OCI-LY1 (cell line): ENCODE measurements around the gene PRKCH.

Source experiments
- H2AFZ ChIP-seq: fragments of 200-600 bp; sonication (generic), shearing (Covaris generic); 2 replicates; pipeline ENCODE4 v1.6.0; 2014; ENCODE audit warnings: antibody characterized with exemption, mild to moderate bottlenecking, low read length
- H3F3A ChIP-seq: fragments of 200-600 bp; sonication (generic), shearing (Covaris generic); 2 replicates; pipeline ENCODE4 v1.6.0; 2014; ENCODE audit warnings: mild to moderate bottlenecking, antibody characterized with exemption, low read length, moderate library complexity; ENCODE audit not compliant: insufficient read depth
- H3K27ac ChIP-seq: fragments of 200-600 bp; sonication (generic); 2 replicates; pipeline ENCODE4 v1.5.1; 2014; ENCODE audit warnings: low read length, mixed run types, mild to moderate bottlenecking, low read depth; ENCODE audit not compliant: poor library complexity, severe bottlenecking
- H3K27me3 ChIP-seq: fragments of 200-600 bp; sonication (generic); 2 replicates; pipeline ENCODE4 v1.6.0; 2014; ENCODE audit warnings: antibody characterized with exemption, mild to moderate bottlenecking, low read length, moderate library complexity; ENCODE audit not compliant: insufficient read depth
- H3K36me3 ChIP-seq: fragments of 200-600 bp; sonication (generic); 2 replicates; pipeline ENCODE4 v1.6.1; 2014; ENCODE audit warnings: mild to moderate bottlenecking, antibody characterized with exemption, low read length, moderate library complexity, mixed read lengths; ENCODE audit not compliant: insufficient read depth
- H3K4me1 ChIP-seq: fragments of 200-600 bp; sonication (generic); 2 replicates; pipeline ENCODE4 v1.5.1; 2014; ENCODE audit warnings: mild to moderate bottlenecking, low read length, moderate library complexity; ENCODE audit not compliant: insufficient read depth, severe bottlenecking
- H3K4me2 ChIP-seq: fragments of 200-600 bp; sonication (generic), shearing (Covaris generic); 2 replicates; pipeline ENCODE4 v1.6.1; 2014; ENCODE audit warnings: low read length
- H3K4me3 ChIP-seq: fragments of 200-600 bp; sonication (generic); 2 replicates; pipeline ENCODE4 v1.5.1; 2014; ENCODE audit warnings: low read length, low read depth, mild to moderate bottlenecking, mixed read lengths; ENCODE audit not compliant: poor library complexity, severe bottlenecking
- H3K79me2 ChIP-seq: fragments of 200-600 bp; shearing (Covaris generic); 2 replicates; pipeline ENCODE4 v1.6.1; 2016; ENCODE audit warnings: mixed run types, low read length, mixed read lengths; ENCODE audit not compliant: insufficient read depth
- H3K9ac ChIP-seq: fragments of 200-600 bp; sonication (generic), shearing (Covaris generic); 2 replicates; pipeline ENCODE4 v1.6.1; 2014; ENCODE audit warnings: mild to moderate bottlenecking, low read length, mixed read lengths
- H3K9me2 ChIP-seq: fragments of 200-600 bp; sonication (generic), shearing (Covaris generic); 2 replicates; pipeline ENCODE4 v1.6.1; 2014; ENCODE audit warnings: low read depth, mild to moderate bottlenecking, low read length, mixed read lengths
- H3K9me3 ChIP-seq: fragments of 200-600 bp; shearing (Covaris generic); 2 replicates; pipeline ENCODE4 v1.6.1; 2014; ENCODE audit warnings: low read length, mixed read lengths
- H4K20me1 ChIP-seq: fragments of 200-600 bp; sonication (generic), shearing (Covaris generic); 2 replicates; pipeline ENCODE4 v1.6.0; 2016; ENCODE audit warnings: mild to moderate bottlenecking, low read length; ENCODE audit not compliant: insufficient read depth
- EZH2 ChIP-seq: fragments of 200-600 bp; sonication (generic), shearing (Covaris generic); IDR thresholded peaks from 2 replicates; pipeline ENCODE4 v1.8.0; 2017; ENCODE audit warnings: borderline replicate concordance, mixed run types, mild to moderate bottlenecking, antibody characterized with exemption, low read length, moderate library complexity, mixed read lengths
- TF ChIP-seq, protein P1 (sequence below): fragments of 200-600 bp; sonication (generic), shearing (Covaris generic); IDR thresholded peaks from 2 replicates; pipeline ENCODE4 v1.5.1; 2017; ENCODE audit warnings: mild to moderate bottlenecking, antibody characterized with exemption, low read length, moderate library complexity, mixed read lengths

The PRKCH gene

DNA sequence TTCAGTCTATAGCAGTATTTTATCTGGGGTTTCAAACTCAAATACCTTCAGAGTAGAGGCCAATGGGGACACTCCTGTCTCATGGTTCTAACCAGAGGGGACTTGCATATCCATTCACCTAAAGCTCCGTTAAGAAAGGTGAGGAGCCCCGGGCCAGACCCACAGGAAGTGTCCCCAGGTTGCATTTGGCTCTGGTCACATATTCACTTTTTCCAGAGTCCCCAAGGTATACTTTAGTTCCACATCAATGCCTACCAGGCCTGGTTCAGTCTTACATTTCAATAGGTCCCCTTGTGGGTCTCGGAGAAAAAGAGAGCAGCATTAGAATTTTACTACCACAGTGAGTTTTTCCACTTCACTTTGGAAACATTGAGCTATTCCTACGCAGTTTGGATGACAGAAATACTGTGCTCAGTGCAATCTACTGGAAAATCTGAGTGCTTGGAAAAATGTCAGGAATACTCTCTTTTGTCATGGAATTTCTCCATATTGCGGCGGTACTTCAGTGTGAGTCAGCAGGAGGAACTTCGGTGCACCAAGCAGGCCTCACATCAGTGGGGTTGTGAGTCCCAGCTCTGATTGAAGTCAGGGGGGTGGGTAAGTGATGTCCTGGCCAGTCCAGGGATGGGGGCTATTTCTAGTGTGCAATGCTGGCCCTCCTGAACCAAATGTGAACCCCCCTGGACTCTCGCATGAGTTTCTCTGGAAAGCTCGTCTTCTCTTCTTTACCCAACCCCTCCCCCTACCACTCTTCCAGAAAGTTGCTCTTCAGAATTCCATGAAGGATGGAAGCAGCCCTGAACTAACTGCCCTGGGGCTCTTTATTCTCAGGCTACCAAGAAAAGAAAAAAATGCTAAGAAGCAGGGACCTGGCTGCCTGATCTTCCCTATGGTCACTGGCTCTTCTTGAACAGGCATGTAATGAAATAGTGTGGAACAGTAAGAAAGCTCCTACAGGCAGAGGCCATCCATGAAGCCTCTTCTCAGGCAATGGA, 184.7 kb downstream of the PRKCH start:
- no peak overlapping the region; the same call in 1 of the 2 replicates for H3K9ac ChIP-seq
- H3K79me2 ChIP-seq = no peaks in the 10 kb centered on the region
- no peaks in the 10 kb centered on the region for H4K20me1 ChIP-seq
- no peak for TF ChIP-seq EZH2
- TF ChIP-seq, protein P1, sequence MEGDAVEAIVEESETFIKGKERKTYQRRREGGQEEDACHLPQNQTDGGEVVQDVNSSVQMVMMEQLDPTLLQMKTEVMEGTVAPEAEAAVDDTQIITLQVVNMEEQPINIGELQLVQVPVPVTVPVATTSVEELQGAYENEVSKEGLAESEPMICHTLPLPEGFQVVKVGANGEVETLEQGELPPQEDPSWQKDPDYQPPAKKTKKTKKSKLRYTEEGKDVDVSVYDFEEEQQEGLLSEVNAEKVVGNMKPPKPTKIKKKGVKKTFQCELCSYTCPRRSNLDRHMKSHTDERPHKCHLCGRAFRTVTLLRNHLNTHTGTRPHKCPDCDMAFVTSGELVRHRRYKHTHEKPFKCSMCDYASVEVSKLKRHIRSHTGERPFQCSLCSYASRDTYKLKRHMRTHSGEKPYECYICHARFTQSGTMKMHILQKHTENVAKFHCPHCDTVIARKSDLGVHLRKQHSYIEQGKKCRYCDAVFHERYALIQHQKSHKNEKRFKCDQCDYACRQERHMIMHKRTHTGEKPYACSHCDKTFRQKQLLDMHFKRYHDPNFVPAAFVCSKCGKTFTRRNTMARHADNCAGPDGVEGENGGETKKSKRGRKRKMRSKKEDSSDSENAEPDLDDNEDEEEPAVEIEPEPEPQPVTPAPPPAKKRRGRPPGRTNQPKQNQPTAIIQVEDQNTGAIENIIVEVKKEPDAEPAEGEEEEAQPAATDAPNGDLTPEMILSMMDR = no peak
- H3K36me3 ChIP-seq = no peaks in the 10 kb centered on the region
- H2AFZ ChIP-seq = no peak overlapping the region
- no peaks in the 10 kb centered on the region for H3K9me2 ChIP-seq
- peak overlapping the region; percentile 100 for H3K27ac ChIP-seq
- H3K4me2 ChIP-seq = peak overlapping the region; percentile 31; the same call in 1 of the 2 replicates
- no peaks in the 10 kb centered on the region for H3K27me3 ChIP-seq
- H3K4me1 ChIP-seq = peaks cover 82% of the 10 kb centered on the region
- H3F3A ChIP-seq = peaks cover 18% of the 10 kb centered on the region; the same call in 1 of the 2 replicates
- no peak overlapping the region for H3K4me3 ChIP-seq
- no peaks in the 10 kb centered on the region for H3K9me3 ChIP-seq

DNA sequence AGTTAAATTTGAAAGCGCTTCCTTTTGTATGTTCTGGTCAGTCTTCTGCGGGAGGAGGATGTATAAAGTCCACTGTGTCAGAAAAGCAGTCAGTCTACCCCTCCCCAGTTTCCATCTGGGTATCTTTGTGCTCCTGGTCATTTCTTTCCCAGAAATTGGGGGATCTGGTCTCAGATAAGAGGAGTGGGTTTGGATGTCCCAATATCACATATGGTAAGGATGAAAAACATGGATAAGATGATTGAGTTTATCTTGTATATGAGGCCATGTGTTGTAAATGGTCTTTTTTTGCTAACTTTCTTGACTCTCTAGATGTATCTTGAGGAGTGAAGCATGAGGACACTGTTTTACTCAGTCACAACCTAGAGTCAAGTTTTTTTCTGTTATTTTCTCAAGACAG, 187.1 kb downstream of the PRKCH start:
- peaks cover 72% of the 10 kb centered on the region for H3K4me1 ChIP-seq
- no peaks in the 10 kb centered on the region for H3K79me2 ChIP-seq
- no peak overlapping the region for H3K4me3 ChIP-seq
- H4K20me1 ChIP-seq = no peaks in the 10 kb centered on the region
- H3K9me3 ChIP-seq = no peaks in the 10 kb centered on the region
- no peaks in the 10 kb centered on the region for H3K27me3 ChIP-seq
- no peaks in the 10 kb centered on the region for H3K9me2 ChIP-seq
- TF ChIP-seq, protein P1 = no peak
- no peak for TF ChIP-seq EZH2
- H2AFZ ChIP-seq = no peak overlapping the region
- no peaks in the 10 kb centered on the region for H3K36me3 ChIP-seq
- H3K4me2 ChIP-seq = no peak overlapping the region
- peaks cover 5% of the 10 kb centered on the region for H3F3A ChIP-seq
- H3K9ac ChIP-seq = no peak overlapping the region
- peak overlapping the region; percentile 61 for H3K27ac ChIP-seq

DNA sequence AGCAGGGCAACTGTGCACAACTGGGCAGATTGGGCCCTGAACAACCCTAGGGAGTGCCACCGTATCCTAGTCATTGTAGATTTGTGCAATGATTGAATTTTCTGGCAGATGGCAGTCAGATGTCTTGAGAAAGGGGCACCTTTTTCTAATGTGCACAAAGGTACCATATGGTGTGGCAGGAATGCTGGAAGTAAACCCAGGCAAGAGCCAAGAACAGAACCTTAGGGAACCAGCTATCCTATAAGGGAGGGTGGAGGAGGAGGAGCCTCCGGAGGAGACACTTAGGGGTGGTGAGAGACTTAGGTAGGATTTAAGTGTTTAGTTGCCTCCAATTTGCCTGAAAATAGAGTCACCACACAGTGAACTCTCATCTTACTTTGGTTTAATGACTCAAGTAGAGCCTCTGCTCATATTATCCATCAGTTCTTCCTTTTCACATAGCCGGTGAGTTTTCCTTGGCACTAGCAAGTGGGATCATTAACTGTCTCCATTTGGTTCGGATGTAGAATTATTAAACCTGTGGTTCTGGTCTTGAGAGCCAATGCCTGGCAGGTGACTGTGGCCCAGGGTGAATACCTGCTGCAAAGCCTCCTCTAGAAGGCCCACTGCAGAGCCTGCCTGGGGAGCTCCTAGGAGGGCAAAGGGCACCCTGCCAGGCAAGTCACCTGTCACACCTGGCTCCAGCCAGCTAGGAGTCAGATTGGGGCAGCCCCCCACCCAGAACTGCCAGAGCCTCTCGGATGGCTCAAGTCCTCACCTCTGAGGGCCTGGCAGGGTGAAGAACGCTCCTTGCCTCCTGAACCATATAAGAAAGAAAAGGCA, 189.6 kb downstream of the PRKCH start:
- Histone ChIP-seq H3K9me3 (no peaks in the 10 kb centered on the region), H3K9me2 (no peaks in the 10 kb centered on the region), H3K4me2 (peak overlapping the region; percentile 38; the same call in 1 of the 2 replicates), H3K36me3 (no peaks in the 10 kb centered on the region), H2AFZ (0 out of 2 replicates have a peak overlapping the region, but pooled peaks have one; percentile 5), H4K20me1 (no peaks in the 10 kb centered on the region), H3K27ac (peak overlapping the region; percentile 72), H3K4me1 (peaks cover 56% of the 10 kb centered on the region), H3K79me2 (no peaks in the 10 kb centered on the region), H3K9ac (peak overlapping the region; percentile 17; the same call in 1 of the 2 replicates), H3K27me3 (no peaks in the 10 kb centered on the region), H3F3A (no peaks in the 10 kb centered on the region; the same call in 1 of the 2 replicates), H3K4me3 (no peak overlapping the region)
- TF ChIP-seq, protein P1 = peak; percentile 6; the same call in 1 of the 2 replicates
- TF ChIP-seq EZH2 = no peak
